Natural killer cell (primary cell): ENCODE measurements around the gene MYH15. TPM values are rescaled to one million over a fixed set of nuclear protein-coding genes. Genes with fewer than 3 reads are reported as not detected.

ENCODE experiments used
- ATAC-seq, 3 donors: fragments of 150-1000 bp in 2 of 3; fragments of 200-7000 bp in 1 of 3; cut with Tn5 transposase; 1 replicate in 1 of 3; 2 replicates in 2 of 3; pipeline ENCODE4 v1.10.0; 2021; ENCODE audit warnings: mild to moderate bottlenecking in 2 of 3, moderate library complexity in 2 of 3
- DNase-seq, 2 donors: peaks; one replicate each; pipeline versions ENCODE4 v3.0.0 to v3.0.0-alpha.2; 2013 to 2021; ENCODE audit warnings: mixed read lengths in 1 of 2
- H3K27ac ChIP-seq: one replicate; pipeline ENCODE4 v1.5.1; 2013; ENCODE audit warnings: mild to moderate bottlenecking, low read length
- H3K27me3 ChIP-seq: one replicate; pipeline ENCODE4 v1.6.1; 2013; ENCODE audit warnings: low read length; ENCODE audit not compliant: control insufficient read depth, insufficient read depth
- H3K36me3 ChIP-seq: one replicate; pipeline ENCODE4 v1.6.1; 2013; ENCODE audit warnings: low read length; ENCODE audit not compliant: control insufficient read depth, insufficient read depth
- H3K4me1 ChIP-seq: one replicate; pipeline ENCODE4 v1.6.1; 2013; ENCODE audit warnings: low read length; ENCODE audit not compliant: control insufficient read depth, insufficient read depth
- H3K4me3 ChIP-seq: one replicate; pipeline ENCODE4 v1.5.1; 2013; ENCODE audit warnings: low read length
- H3K9me3 ChIP-seq: one replicate; pipeline ENCODE4 v1.6.1; 2013; ENCODE audit warnings: low read length; ENCODE audit not compliant: control insufficient read depth, insufficient read depth
- H3K27ac Mint-ChIP-seq, 2 donors: one replicate each; pipeline ENCODE4 v1.8.0; 2022; ENCODE audit warnings: mild to moderate bottlenecking in 2 of 2, mixed read lengths in 2 of 2, moderate library complexity in 1 of 2
- H3K27me3 Mint-ChIP-seq, 2 donors: one replicate each; pipeline ENCODE4 v1.8.0; 2022; ENCODE audit warnings: low read depth in 2 of 2, mixed read lengths in 2 of 2
- H3K36me3 Mint-ChIP-seq: one replicate; pipeline ENCODE4 v1.8.0; 2022; ENCODE audit warnings: mixed read lengths
- H3K4me1 Mint-ChIP-seq, 2 donors: one replicate each; pipeline ENCODE4 v1.8.0; 2022; ENCODE audit warnings: mixed read lengths in 2 of 2
- H3K4me3 Mint-ChIP-seq: one replicate; pipeline ENCODE4 v1.8.0; 2022; ENCODE audit warnings: mild to moderate bottlenecking, moderate library complexity, mixed read lengths
- H3K9me3 Mint-ChIP-seq, 2 donors: one replicate each; pipeline ENCODE4 v1.8.0; 2022; ENCODE audit warnings: mixed read lengths in 2 of 2
- WGBS: methylation state at CpG from one replicate; pipeline ENCODE4 v1.1.7; 2013; ENCODE audit warnings: missing lambda C conversion rate; ENCODE audit not compliant: insufficient coverage; 5-methylcytosine and 5-hydroxymethylcytosine counted together
- intact Hi-C: fragments of 100-400 bp; cut with micrococcal nuclease; formaldehyde crosslinking; loops from one replicate; pipeline ENCODE4 v1.14.2; 2022
- total RNA-seq, 4 donors: library from RNA; stranded (reverse); fragments of 120-200 nt in 1 of 4; gene quantifications; one replicate each; pipeline versions ENCODE4 v1.2.3 to v1.2.4, GENCODE V29; 2013 to 2022
- TF ChIP-seq, protein P1 (sequence below): fragments of 200-600 bp; IDR thresholded peaks from one replicate; pipeline ENCODE4 v1.8.0; 2022; ENCODE audit warnings: antibody characterized with exemption

Gene MYH15
- total RNA-seq, 3 donors from 2014 or later (not counting 1 experiment from before 2014, with no cell fraction given), result 0.05 TPM; not detected in 2

DNA sequence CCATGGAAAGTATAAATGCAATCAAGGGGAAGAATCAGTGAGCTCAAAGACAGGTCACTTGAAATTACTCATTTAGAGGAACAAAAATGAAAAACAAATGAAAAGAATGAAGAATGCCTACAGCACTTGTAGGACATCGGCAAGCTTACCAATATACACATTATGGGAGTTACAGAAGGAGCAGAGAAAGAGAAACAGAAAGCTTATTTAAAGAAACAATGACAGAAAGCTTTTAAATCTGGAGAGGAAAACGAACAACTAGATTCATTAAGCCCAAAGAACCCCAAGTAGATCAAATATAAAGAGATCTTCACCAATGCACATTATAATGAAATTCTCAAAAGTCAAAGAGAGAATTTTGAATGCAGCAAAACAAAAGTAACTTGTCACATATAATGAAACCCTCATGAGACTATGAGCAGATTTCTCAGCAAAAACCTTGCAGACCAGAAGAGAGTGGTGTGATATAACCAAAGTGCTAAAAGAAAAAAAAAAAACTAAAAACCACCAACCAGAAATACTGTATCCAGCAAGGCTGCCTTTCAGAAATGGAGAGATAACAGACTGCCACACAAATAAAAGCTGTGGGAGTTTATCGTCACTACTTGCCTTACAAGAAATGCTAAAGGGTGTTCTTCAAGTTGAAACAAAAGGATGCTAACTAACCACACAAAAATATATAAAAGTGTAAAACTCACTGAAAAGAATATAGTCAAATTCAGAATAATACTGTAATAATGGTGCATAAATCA lies 63.1 kb downstream of the MYH15 start:
- Histone ChIP-seq H3K4me3 (no peak overlapping the region), H3K27ac (no peak overlapping the region), H3K9me3 (peaks cover 6% of the 10 kb centered on the region), H3K36me3 (no peaks in the 10 kb centered on the region), H3K4me1 (no peaks in the 10 kb centered on the region), H3K27me3 (no peaks in the 10 kb centered on the region)
- Mint-ChIP-seq H3K9me3 (peaks cover 10 to 15% of the 10 kb centered on the region in 2 donors), H3K27ac (no peak overlapping the region), H3K4me3 (no peak overlapping the region), H3K27me3 (peaks cover 7 to 14% of the 10 kb centered on the region in 2 donors), H3K4me1 (no peaks in the 10 kb centered on the region), H3K36me3 (peaks cover 18% of the 10 kb centered on the region)
- ATAC-seq, result no peak
- intact Hi-C loops, result no loop called here
- WGBS, result 100% methylated on average over 1 of the region's 3 CpGs
- no peak for DNase-seq
- TF ChIP-seq, protein P1, sequence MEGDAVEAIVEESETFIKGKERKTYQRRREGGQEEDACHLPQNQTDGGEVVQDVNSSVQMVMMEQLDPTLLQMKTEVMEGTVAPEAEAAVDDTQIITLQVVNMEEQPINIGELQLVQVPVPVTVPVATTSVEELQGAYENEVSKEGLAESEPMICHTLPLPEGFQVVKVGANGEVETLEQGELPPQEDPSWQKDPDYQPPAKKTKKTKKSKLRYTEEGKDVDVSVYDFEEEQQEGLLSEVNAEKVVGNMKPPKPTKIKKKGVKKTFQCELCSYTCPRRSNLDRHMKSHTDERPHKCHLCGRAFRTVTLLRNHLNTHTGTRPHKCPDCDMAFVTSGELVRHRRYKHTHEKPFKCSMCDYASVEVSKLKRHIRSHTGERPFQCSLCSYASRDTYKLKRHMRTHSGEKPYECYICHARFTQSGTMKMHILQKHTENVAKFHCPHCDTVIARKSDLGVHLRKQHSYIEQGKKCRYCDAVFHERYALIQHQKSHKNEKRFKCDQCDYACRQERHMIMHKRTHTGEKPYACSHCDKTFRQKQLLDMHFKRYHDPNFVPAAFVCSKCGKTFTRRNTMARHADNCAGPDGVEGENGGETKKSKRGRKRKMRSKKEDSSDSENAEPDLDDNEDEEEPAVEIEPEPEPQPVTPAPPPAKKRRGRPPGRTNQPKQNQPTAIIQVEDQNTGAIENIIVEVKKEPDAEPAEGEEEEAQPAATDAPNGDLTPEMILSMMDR, result no peak

DNA sequence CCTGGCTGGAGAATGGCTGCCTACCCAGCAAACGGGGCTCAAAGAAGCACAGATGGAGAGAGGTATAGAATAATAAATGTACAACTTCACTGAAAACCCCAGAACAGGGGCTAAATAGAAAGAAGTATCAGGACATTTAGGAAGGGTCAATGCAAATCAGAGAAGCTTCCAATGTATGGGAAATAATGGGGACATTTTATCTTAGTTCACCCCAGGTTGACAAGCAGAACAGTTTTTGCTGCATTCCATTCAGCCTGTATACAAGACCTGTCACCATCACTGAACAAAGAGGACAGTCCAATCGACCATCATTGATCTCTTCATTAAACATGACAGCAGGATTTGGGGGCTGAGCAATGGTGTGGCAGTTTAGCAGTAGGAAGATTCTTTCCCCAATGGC lies 68.1 kb downstream of the MYH15 start:
- intact Hi-C loops, result no loop called here
- H3K4me3 Mint-ChIP-seq, result no peak overlapping the region
- Histone ChIP-seq H3K27ac (no peak overlapping the region), H3K27me3 (no peaks in the 10 kb centered on the region), H3K4me1 (no peaks in the 10 kb centered on the region), H3K4me3 (no peak overlapping the region), H3K9me3 (peaks cover 6% of the 10 kb centered on the region), H3K36me3 (no peaks in the 10 kb centered on the region)
- H3K36me3 Mint-ChIP-seq, result peaks cover 14% of the 10 kb centered on the region
- H3K4me1 Mint-ChIP-seq, result no peaks in the 10 kb centered on the region
- H3K27me3 Mint-ChIP-seq, result peaks cover 5 to 19% of the 10 kb centered on the region in 2 donors
- no peak for DNase-seq
- no peak overlapping the region for H3K27ac Mint-ChIP-seq
- TF ChIP-seq, protein P1, result no peak
- peaks cover 6 to 8% of the 10 kb centered on the region in 2 donors for H3K9me3 Mint-ChIP-seq
- ATAC-seq, result no peak
- WGBS, result no CpG with 5 or more reads among the region's 2 CpGs

DNA sequence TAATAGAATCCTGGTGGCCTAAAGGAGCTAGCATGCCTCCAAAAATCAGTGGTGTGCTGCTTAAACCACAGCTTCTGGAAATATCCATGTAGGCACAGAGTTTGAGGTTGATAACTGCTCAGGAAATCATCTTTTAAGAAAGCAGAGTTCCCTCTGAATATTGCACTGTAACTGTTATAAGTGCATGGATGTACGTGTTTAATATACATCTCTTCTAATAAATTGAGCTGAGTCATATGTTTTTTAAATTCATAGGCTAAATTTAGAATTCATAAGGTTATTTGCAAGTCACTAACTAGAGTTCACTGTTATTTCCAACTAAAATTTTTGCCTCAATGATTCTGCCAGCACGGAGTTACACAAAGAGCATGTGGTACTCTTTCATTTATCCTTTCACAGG lies 68.9 kb downstream of the MYH15 start:
- Mint-ChIP-seq H3K36me3 (peaks cover 6% of the 10 kb centered on the region), H3K4me3 (no peak overlapping the region), H3K4me1 (no peaks in the 10 kb centered on the region), H3K27me3 (peaks cover 5 to 19% of the 10 kb centered on the region in 2 donors), H3K27ac (no peak overlapping the region), H3K9me3 (peaks cover 0 to under 1% of the 10 kb centered on the region in 2 donors)
- no peak for DNase-seq
- Histone ChIP-seq H3K36me3 (no peaks in the 10 kb centered on the region), H3K27ac (no peak overlapping the region), H3K9me3 (peaks cover 6% of the 10 kb centered on the region), H3K4me1 (no peaks in the 10 kb centered on the region), H3K27me3 (no peaks in the 10 kb centered on the region), H3K4me3 (no peak overlapping the region)
- TF ChIP-seq, protein P1, result no peak
- WGBS, result 100% methylated on average over 1 of the region's 2 CpGs
- intact Hi-C loops, result no loop called here
- ATAC-seq, result no peak
